ENCODE results near the gene ZNF555. TPM values are rescaled to one million over a fixed set of nuclear protein-coding genes. Genes with fewer than 3 reads are reported as not detected.

ZNF555 gene
- total RNA-seq, 2 donors from 2014 or later = 3.2 to 5.5 TPM

GRCh38 chr19:2799273-2800020 is 41.8 kb upstream of the ZNF555 start:
- no peaks in the 10 kb centered on the region for H3K4me1 ChIP-seq
- H3K36me3 ChIP-seq = no peaks in the 10 kb centered on the region
- DNase-seq = no peak
- H3K4me3 ChIP-seq = no peak overlapping the region
- TF ChIP-seq CTCF (IDR thresholded peaks at IDR 0.05) = no peak
- H3K27ac ChIP-seq = no peak overlapping the region
- intact Hi-C loops (cut with DNase I) = no loop called here
- H3K27me3 ChIP-seq = no peaks in the 10 kb centered on the region
- H3K9me3 ChIP-seq = no peaks in the 10 kb centered on the region
- H3K9ac ChIP-seq (ENCODE audit: low read depth in 2 of 2, low read length in 2 of 2) = no peak overlapping the region

- no peaks in the 10 kb centered on the region for H3K4me1 ChIP-seq
- H3K36me3 ChIP-seq = no peaks in the 10 kb centered on the region
- DNase-seq = no peak
- no peaks in the 10 kb centered on the region for H3K9me3 ChIP-seq
- intact Hi-C loops (cut with DNase I) = no loop called here
- H3K9ac ChIP-seq (ENCODE audit: low read depth in 2 of 2, low read length in 2 of 2) = no peak overlapping the region
- no peaks in the 10 kb centered on the region for H3K27me3 ChIP-seq
- no peak overlapping the region for H3K27ac ChIP-seq
- H3K4me3 ChIP-seq = no peak overlapping the region
- TF ChIP-seq CTCF (IDR thresholded peaks at IDR 0.05) = no peak
Observed at GRCh38 chr19:2800506-2800905, 40.8 kb upstream of the ZNF555 start.

GRCh38 chr19:2802826-2803225 is 38.4 kb upstream of the ZNF555 start:
- Histone ChIP-seq H3K27ac (no peak overlapping the region), H3K9ac (ENCODE audit: low read depth in 2 of 2, low read length in 2 of 2) (no peak overlapping the region), H3K4me1 (no peaks in the 10 kb centered on the region), H3K9me3 (no peaks in the 10 kb centered on the region), H3K27me3 (no peaks in the 10 kb centered on the region), H3K36me3 (no peaks in the 10 kb centered on the region), H3K4me3 (no peak overlapping the region)
- TF ChIP-seq CTCF (IDR thresholded peaks at IDR 0.05) = no peak
- DNase-seq = no peak
- intact Hi-C loops (cut with DNase I) = no loop called here

- Histone ChIP-seq H3K9me3 (no peaks in the 10 kb centered on the region), H3K4me1 (no peaks in the 10 kb centered on the region), H3K4me3 (no peak overlapping the region), H3K27me3 (no peaks in the 10 kb centered on the region), H3K9ac (ENCODE audit: low read depth in 2 of 2, low read length in 2 of 2) (no peak overlapping the region), H3K36me3 (no peaks in the 10 kb centered on the region), H3K27ac (no peak overlapping the region)
- intact Hi-C loops (cut with DNase I) = no loop called here
- no peak for DNase-seq
- no peak for TF ChIP-seq CTCF (IDR thresholded peaks at IDR 0.05)
Observed at GRCh38 chr19:2803486-2804155, 37.7 kb upstream of the ZNF555 start.

DNA sequence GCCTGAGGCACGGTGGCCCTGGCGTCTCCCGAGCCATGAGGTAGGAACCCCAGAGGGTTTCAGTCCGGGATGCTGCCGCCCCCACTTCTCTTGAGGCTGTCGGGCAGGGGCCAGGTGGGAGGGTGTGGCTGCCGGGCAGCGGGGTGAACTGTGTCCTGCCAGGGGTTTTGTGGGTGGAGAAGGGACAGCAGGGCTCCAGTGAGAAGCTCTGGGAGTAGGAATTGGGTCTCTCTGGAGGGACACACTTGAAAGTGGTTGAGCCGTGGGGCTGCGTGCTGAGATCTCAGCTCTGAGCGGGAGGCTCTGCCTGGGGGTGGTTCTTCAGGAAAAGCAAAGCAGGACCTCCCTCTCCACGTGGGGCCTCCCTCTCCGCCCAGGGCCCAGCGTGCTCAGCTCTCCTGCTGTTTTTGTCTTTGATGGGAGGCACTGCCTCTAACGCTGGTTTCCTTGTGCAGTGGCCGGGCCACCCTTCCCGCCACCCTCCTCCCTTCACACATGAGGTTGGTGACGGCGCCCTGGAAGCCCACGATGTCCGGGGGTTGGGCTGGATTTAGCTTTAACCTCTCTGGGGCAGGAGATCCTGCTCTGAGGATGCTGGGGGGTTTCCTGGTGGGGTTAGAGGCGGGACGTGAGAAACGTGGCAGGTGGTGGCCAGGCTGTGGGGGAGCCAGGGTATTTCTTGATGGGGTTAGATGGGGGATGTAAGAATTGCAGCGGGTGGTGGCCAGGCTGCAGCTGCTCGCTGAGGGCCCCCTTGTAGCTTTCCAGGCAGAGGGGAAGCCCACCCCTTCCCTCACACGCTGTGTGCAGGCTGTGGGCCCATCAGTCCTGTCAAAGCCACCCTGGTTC is 36.9 kb upstream of the ZNF555 start:
- H3K27ac ChIP-seq = no peak overlapping the region
- no peaks in the 10 kb centered on the region for H3K4me1 ChIP-seq
- intact Hi-C loops (cut with DNase I) = no loop called here
- no peaks in the 10 kb centered on the region for H3K9me3 ChIP-seq
- H3K27me3 ChIP-seq = no peaks in the 10 kb centered on the region
- TF ChIP-seq CTCF (IDR thresholded peaks at IDR 0.05) = no peak
- no peak overlapping the region for H3K4me3 ChIP-seq
- DNase-seq = no peak
- H3K36me3 ChIP-seq = no peaks in the 10 kb centered on the region
- no peak overlapping the region for H3K9ac ChIP-seq (ENCODE audit: low read depth in 2 of 2, low read length in 2 of 2)

All from colonic mucosa (tissue), 4 donors.